GM19351 (cell line): Measurements from ENCODE around the gene MACROH2A2.
"Not testable (repeated sequence)": the region's sequence is repeated elsewhere in the genome, so short reads cannot be mapped to it uniquely, and the experiment has no call there.

Experiments
- ATAC-seq: cut with Tn5 transposase; IDR thresholded peaks from one replicate; pipeline ENCODE4 v1.9.1; 2021; ENCODE audit warnings: mild to moderate bottlenecking, moderate library complexity; ENCODE audit not compliant: unreplicated experiment

The MACROH2A2 gene

GRCh38 chr10:70066190-70066589 is 13.5 kb downstream of the MACROH2A2 start:
- no peak for ATAC-seq

GRCh38 chr10:70067586-70067985 is 14.9 kb downstream of the MACROH2A2 start:
- ATAC-seq = no peak

GRCh38 chr10:70068925-70069324 is 16.3 kb downstream of the MACROH2A2 start:
- no peak for ATAC-seq

GRCh38 chr10:70069346-70069745 is 16.7 kb downstream of the MACROH2A2 start:
- no peak for ATAC-seq

GRCh38 chr10:70070834-70071233 is 18.2 kb downstream of the MACROH2A2 start:
- no peak for ATAC-seq

- ATAC-seq = no peak
Measured at GRCh38 chr10:70074165-70074564, 21.5 kb downstream of the MACROH2A2 start.

- no peak for ATAC-seq
Measured at GRCh38 chr10:70074971-70075370, 22.3 kb downstream of the MACROH2A2 start.

- no peak for ATAC-seq
Measured at GRCh38 chr10:70078329-70078728, 25.7 kb downstream of the MACROH2A2 start.

- ATAC-seq = no peak
Measured at GRCh38 chr10:70078937-70079336, 26.3 kb downstream of the MACROH2A2 start.

GRCh38 chr10:70080789-70081188 is 28.1 kb downstream of the MACROH2A2 start:
- ATAC-seq = not testable (repeated sequence)

GRCh38 chr10:70084189-70084588 is 31.5 kb downstream of the MACROH2A2 start:
- no peak for ATAC-seq

GRCh38 chr10:70085975-70086613 is 33.4 kb downstream of the MACROH2A2 start:
- ATAC-seq = no peak

GRCh38 chr10:70087616-70088307 is 35.1 kb downstream of the MACROH2A2 start:
- ATAC-seq = no peak

- ATAC-seq = no peak
Measured at GRCh38 chr10:70088308-70088698, 35.7 kb downstream of the MACROH2A2 start.

GRCh38 chr10:70090013-70090412 is 37.4 kb downstream of the MACROH2A2 start:
- ATAC-seq = no peak

GRCh38 chr10:70090951-70091350 is 38.3 kb downstream of the MACROH2A2 start:
- no peak for ATAC-seq

- no peak for ATAC-seq
Measured at GRCh38 chr10:70092389-70092718, 39.7 kb downstream of the MACROH2A2 start.

GRCh38 chr10:70093335-70093944 is 40.8 kb downstream of the MACROH2A2 start:
- ATAC-seq = no peak

- ATAC-seq = no peak
Measured at GRCh38 chr10:70094250-70094649, 41.6 kb downstream of the MACROH2A2 start.

GRCh38 chr10:70096016-70096704 is 43.5 kb downstream of the MACROH2A2 start:
- ATAC-seq = no peak

- no peak for ATAC-seq
Measured at GRCh38 chr10:70096705-70097420, 44.2 kb downstream of the MACROH2A2 start.
